Panc1 (cell line): ENCODE data around the gene HSPA12A.

Source experiments
- CTCF ChIP-seq: fragments of 450-650 bp; IDR thresholded peaks from 2 replicates; pipeline ENCODE4 v1.5.1; 2017; ENCODE audit warnings: mild to moderate bottlenecking
- POLR2AphosphoS5 ChIP-seq: IDR thresholded peaks from 2 replicates; pipeline ENCODE4 v1.6.1; 2012; ENCODE audit warnings: mild to moderate bottlenecking, low read depth, low read length, moderate library complexity
- SIN3A ChIP-seq: IDR thresholded peaks from 2 replicates; pipeline ENCODE4 v1.6.1; 2012; ENCODE audit warnings: low read depth, mild to moderate bottlenecking, low read length, moderate library complexity, borderline replicate concordance; ENCODE audit not compliant: insufficient read depth
- TCF7L2 ChIP-seq: IDR thresholded peaks from 2 replicates; pipeline ENCODE4 v1.6.1; 2011; ENCODE audit warnings: mild to moderate bottlenecking, low read depth, low read length, inconsistent platforms
- TF ChIP-seq, protein P1 (sequence below), 2 experiments: IDR thresholded peaks; 2 replicates each; pipeline ENCODE4 v1.6.1; 2011 to 2012; ENCODE audit warnings: low read depth in 2 of 2, control low read depth in 1 of 2, low read length in 1 of 2, mild to moderate bottlenecking in 1 of 2, moderate library complexity in 1 of 2; ENCODE audit not compliant: insufficient read depth in 1 of 2

DNA sequence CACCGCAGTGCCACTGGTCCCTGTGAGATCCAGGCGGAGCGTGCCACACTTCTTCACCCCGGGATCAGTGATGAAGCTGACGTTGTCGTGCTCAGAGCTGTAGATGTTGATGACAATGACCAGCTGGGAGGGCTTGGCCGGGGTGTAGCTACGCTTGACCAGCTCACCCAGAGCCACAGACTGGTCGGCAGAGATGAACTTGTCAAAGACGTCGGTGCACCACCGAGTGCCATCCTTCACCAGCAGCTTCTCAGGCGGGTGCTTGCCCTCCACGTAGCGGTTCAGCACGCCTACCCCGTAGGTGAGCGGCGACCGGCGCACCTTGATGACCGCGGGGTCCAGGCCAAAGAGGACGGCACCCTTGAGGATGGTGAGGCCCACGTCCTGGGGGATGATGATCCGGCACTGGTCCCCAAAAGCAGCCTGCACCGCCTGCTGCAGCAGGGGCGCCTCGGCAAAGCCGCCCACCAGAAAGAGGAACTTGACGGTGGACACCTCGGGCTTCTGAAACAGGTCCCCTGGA is 67.4 kb downstream of the HSPA12A start:
- no peak for TF ChIP-seq CTCF
- TF ChIP-seq POLR2AphosphoS5: no peak
- TF ChIP-seq TCF7L2: no peak
- TF ChIP-seq, protein P1, sequence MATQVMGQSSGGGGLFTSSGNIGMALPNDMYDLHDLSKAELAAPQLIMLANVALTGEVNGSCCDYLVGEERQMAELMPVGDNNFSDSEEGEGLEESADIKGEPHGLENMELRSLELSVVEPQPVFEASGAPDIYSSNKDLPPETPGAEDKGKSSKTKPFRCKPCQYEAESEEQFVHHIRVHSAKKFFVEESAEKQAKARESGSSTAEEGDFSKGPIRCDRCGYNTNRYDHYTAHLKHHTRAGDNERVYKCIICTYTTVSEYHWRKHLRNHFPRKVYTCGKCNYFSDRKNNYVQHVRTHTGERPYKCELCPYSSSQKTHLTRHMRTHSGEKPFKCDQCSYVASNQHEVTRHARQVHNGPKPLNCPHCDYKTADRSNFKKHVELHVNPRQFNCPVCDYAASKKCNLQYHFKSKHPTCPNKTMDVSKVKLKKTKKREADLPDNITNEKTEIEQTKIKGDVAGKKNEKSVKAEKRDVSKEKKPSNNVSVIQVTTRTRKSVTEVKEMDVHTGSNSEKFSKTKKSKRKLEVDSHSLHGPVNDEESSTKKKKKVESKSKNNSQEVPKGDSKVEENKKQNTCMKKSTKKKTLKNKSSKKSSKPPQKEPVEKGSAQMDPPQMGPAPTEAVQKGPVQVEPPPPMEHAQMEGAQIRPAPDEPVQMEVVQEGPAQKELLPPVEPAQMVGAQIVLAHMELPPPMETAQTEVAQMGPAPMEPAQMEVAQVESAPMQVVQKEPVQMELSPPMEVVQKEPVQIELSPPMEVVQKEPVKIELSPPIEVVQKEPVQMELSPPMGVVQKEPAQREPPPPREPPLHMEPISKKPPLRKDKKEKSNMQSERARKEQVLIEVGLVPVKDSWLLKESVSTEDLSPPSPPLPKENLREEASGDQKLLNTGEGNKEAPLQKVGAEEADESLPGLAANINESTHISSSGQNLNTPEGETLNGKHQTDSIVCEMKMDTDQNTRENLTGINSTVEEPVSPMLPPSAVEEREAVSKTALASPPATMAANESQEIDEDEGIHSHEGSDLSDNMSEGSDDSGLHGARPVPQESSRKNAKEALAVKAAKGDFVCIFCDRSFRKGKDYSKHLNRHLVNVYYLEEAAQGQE (IDR thresholded peaks at IDR 0.05; ENCODE audit: insufficient read depth in 1 of 2, low read depth in 2 of 2, low read length in 1 of 2): no peak
- TF ChIP-seq SIN3A: no peak
